Limb (tissue), 2 donors: ENCODE measurements around the gene CCNG2.
A peak's percentile ranks its signal among the peaks of the same experiment; 100 is the strongest.

Experiments
- DNase-seq, 2 donors: peaks; one replicate each; pipeline ENCODE4 v3.0.0-alpha.2; 2016; ENCODE audit errors: extremely low spot score in 2 of 2

CCNG2 gene

GRCh38 chr4:77203380-77204197, 46.6 kb downstream of the CCNG2 start:
- peak; percentile 40 to 72 for DNase-seq

- DNase-seq = peak in 1 of 2 donors; percentile 7
These were observed 47.6 kb downstream of the CCNG2 start for GRCh38 chr4:77204621-77205020.

DNA sequence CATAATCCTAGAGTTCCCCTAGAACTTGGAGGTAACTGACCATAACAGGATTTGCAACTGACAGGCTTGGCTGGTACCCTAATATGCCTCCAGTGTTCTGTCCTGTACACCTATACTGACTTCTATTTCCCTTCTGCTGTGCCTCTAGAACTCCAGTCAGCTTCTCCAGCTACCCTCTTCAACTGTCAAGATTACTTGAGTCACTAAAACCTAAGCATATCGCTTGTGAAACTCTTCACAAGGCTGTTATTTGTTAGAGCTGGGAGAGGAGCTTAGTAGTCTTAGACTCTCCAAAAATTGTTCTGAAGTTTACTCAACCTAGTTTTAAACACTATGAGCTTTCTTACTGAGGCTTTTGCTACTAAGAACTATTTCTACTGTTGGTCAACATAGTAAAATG, 52.0 kb downstream of the CCNG2 start:
- DNase-seq = no peak

DNA sequence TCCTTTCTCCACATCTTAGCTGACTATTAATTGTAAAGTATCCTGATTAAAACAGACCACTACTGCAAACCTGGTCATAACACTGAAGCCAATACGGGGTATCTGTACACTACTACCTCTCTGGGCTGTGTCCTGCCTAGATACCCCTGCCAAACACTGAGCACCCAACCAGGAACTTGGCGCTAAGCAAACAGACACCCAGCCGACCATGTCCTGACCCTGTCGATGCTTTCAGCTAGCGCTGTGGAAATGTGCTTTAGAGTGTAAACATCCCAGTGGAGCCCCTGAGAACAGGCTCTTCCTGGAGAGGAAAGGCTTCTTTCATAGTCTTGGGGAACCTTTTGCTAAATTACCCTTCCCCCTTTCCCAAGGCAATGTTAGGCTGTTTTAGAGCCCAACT, 52.9 kb downstream of the CCNG2 start:
- DNase-seq = no peak

DNA sequence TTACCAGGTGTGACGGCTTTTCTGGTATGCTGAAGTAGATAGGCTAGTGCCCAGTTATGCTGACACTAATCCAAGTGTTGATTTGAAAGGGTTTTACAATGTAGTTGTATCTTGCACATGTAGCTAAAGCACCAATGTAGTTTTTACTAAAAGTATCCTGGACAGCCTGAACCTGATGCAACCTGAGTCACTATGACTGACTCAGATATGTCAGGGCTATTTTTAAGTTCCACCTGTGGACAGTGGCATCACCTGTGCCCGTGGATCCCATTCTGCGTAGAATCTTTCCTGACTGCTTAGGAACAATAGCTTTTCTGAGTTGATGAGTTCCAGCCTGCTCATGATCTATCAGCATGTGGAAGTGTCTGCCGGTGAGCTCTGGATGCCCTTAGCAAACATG, 58.1 kb downstream of the CCNG2 start:
- no peak for DNase-seq

DNA sequence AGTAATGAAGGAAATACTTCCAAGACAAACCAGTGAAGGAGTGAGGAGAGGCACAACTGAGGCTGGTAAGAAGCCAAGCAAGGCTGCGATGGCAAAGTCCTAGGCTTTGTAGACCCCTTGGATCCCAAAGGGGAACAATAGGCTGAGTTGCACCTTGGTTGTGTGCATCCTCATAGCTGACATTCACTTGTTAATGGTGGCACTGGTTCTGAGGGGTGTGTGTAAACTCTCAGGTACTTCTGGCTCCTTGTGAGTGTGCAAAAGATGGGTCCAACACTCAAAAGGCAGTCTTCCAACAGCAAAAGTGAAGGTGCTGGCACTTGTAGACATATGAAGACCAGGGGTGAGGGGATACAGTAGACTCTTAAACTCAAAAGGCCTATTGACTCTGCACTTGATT, 60.5 kb downstream of the CCNG2 start:
- DNase-seq = no peak

- DNase-seq = no peak
These were observed 62.3 kb downstream of the CCNG2 start for GRCh38 chr4:77219266-77219665.
